Liver (tissue), 3 donors: ENCODE measurements around the gene TBX19.

Experiments used
- FOXA1 ChIP-seq: IDR thresholded peaks from 2 replicates; pipeline ENCODE4 v1.6.1; 2016; ENCODE audit warnings: antibody characterized with exemption
- JUND ChIP-seq, 2 donors: IDR thresholded peaks; 2 replicates each; pipeline ENCODE4 v1.6.1; 2016; ENCODE audit warnings: antibody characterized with exemption in 2 of 2
- NR2F2 ChIP-seq: IDR thresholded peaks from 2 replicates; pipeline ENCODE4 v1.6.1; 2016; ENCODE audit warnings: antibody characterized with exemption
- RAD21 ChIP-seq, 2 donors: IDR thresholded peaks; 2 replicates each; pipeline ENCODE4 v1.6.1; 2016; ENCODE audit warnings: antibody characterized with exemption in 2 of 2, mild to moderate bottlenecking in 2 of 2
- REST ChIP-seq: IDR thresholded peaks from 2 replicates; pipeline ENCODE4 v1.6.1; 2016; ENCODE audit warnings: antibody characterized with exemption, mild to moderate bottlenecking
- RXRA ChIP-seq, 2 donors: IDR thresholded peaks; 2 replicates each; pipeline ENCODE4 v1.6.1; 2017 to 2018; ENCODE audit warnings: antibody characterized with exemption in 2 of 2, mild to moderate bottlenecking in 1 of 2
- SP1 ChIP-seq: IDR thresholded peaks from 2 replicates; pipeline ENCODE4 v1.6.1; 2018; ENCODE audit warnings: antibody characterized with exemption, mild to moderate bottlenecking
- TAF1 ChIP-seq: conservative IDR thresholded peaks from 2 replicates; pipeline ENCODE4 v1.6.1; 2016; ENCODE audit warnings: antibody characterized with exemption, mild to moderate bottlenecking
- YY1 ChIP-seq: IDR thresholded peaks from 2 replicates; pipeline ENCODE4 v1.6.1; 2016; ENCODE audit warnings: antibody characterized with exemption, mild to moderate bottlenecking
- TF ChIP-seq, protein P1 (sequence below): fragments of 150-350 bp; IDR thresholded peaks from 2 replicates; pipeline ENCODE4 v1.5.1; 2017; ENCODE audit warnings: improper control_type of control experiment, low read depth, low read length; ENCODE audit not compliant: missing input control
- TF ChIP-seq, protein P2 (sequence below): IDR thresholded peaks from 2 replicates; pipeline ENCODE4 v1.6.1; 2016; ENCODE audit warnings: antibody characterized with exemption
- donor health status: healthy.
- donor health status: healthy.

DNA sequence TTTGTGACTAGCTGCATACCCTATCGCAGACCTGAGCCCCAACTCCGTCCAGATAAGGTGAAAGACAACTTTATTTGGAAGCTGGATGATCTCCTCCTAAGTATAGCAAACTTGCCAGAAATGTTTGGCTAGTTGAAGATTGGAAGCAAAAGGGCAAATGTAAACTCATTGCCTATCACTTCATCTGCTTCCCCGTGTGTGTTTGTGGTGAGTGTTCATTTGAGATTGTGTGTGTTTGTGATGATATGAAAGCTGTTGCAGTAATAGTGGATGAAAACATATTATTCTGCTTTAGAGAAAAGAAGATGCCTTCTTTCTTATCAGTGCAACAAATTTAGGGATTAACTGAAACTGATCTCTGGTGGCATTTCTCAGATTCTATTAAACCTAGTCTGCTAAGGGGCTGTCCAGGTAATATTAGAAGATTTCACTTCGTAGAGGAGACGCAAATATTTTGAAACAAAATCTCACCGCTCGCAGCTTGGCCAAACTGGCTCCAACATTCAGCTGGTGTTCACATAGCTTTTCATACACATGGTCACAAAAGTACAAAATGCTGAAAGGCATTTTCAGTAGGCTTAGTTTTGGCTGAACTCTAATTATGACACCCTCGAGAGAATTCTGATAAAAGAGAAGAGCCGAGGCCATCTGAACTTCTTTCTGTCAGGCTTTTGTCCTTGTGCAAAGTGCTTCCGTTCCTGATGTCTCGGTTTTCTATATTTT is 1.1 kb downstream of the TBX19 start:
- TF ChIP-seq, protein P1, sequence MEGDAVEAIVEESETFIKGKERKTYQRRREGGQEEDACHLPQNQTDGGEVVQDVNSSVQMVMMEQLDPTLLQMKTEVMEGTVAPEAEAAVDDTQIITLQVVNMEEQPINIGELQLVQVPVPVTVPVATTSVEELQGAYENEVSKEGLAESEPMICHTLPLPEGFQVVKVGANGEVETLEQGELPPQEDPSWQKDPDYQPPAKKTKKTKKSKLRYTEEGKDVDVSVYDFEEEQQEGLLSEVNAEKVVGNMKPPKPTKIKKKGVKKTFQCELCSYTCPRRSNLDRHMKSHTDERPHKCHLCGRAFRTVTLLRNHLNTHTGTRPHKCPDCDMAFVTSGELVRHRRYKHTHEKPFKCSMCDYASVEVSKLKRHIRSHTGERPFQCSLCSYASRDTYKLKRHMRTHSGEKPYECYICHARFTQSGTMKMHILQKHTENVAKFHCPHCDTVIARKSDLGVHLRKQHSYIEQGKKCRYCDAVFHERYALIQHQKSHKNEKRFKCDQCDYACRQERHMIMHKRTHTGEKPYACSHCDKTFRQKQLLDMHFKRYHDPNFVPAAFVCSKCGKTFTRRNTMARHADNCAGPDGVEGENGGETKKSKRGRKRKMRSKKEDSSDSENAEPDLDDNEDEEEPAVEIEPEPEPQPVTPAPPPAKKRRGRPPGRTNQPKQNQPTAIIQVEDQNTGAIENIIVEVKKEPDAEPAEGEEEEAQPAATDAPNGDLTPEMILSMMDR = no peak
- TF ChIP-seq REST = no peak
- TF ChIP-seq RAD21 (IDR thresholded peaks at IDR 0.05) = no peak
- no peak for TF ChIP-seq YY1
- no peak for TF ChIP-seq JUND (IDR thresholded peaks at IDR 0.05)
- no peak for TF ChIP-seq TAF1
- TF ChIP-seq FOXA1 = no peak
- no peak for TF ChIP-seq NR2F2
- no peak for TF ChIP-seq RXRA (IDR thresholded peaks at IDR 0.05)
- TF ChIP-seq, protein P2, sequence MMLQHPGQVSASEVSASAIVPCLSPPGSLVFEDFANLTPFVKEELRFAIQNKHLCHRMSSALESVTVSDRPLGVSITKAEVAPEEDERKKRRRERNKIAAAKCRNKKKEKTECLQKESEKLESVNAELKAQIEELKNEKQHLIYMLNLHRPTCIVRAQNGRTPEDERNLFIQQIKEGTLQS = no peak
- no peak for TF ChIP-seq SP1
